Left forelimb (tissue), 1 donor: ENCODE results near the gene SGMS1.
"Not testable (repeated sequence)": the region's sequence is repeated elsewhere in the genome, so short reads cannot be mapped to it uniquely, and the experiment has no call there.

Source experiments
- DNase-seq: peaks from one replicate; pipeline ENCODE4 v3.0.0-alpha.2; 2018; ENCODE audit warnings: low spot score

The SGMS1 gene

GRCh38 chr10:50304660-50305059 lies 319.1 kb downstream of the SGMS1 start:
- DNase-seq = no peak

DNA sequence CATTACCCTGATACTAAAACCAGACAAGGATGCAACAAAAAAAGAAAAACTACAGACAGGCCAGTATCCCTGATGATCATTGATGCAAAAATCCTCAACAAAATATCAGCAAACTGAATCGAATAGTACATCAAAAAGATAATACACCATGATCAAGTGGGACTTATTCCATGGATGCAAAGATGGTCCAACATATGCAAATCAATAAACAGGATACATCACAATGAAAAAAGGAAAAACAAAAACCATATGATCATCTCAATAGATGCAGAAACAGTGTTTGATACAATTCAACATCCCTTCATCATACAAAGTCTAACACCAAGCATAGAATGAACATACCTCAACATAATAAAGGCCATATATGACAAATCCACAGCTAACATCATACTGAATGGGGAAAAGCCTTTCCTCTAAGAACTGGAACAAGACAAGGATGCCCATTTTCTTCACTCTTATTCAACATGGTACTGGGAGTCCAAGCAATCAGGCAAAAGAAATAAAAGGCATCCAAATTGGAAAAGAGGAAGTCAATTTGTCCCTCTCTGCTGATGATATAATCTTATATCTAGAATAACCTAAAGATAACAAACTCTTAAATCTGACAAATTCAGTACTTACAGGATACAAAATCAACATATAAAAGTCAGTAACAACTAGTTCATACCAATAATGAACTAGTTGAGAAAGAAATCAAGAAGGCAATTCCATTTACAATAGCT lies 323.6 kb downstream of the SGMS1 start:
- no peak for DNase-seq

GRCh38 chr10:50295367-50295766 lies 328.4 kb downstream of the SGMS1 start:
- DNase-seq = no peak

GRCh38 chr10:50294582-50294981 lies 329.2 kb downstream of the SGMS1 start:
- DNase-seq = no peak

- DNase-seq = no peak
These were observed 330.0 kb downstream of the SGMS1 start for GRCh38 chr10:50293513-50294313.

GRCh38 chr10:50291261-50291850 lies 332.4 kb downstream of the SGMS1 start:
- no peak for DNase-seq

DNA sequence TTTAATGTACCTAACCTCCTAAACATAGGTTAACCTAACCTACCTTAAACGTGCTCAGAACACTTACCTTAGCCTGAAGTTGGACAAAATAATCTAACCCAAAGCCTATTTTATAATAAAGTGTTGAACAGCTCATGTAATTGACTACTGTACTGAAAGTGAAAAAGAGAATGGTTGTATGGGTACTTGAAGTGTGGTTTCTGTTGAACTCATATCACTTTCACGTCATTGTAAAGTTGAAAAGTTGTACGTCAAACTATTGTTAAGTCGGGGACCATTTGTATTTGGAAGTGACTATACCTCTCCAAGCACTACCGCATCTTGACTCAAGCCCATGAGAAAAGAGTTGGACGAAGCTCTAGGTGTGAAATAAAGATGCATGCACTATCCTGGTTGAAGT lies 334.6 kb downstream of the SGMS1 start:
- DNase-seq = no peak

GRCh38 chr10:50286996-50287803 lies 336.6 kb downstream of the SGMS1 start:
- DNase-seq = no peak

GRCh38 chr10:50286517-50286916 lies 337.2 kb downstream of the SGMS1 start:
- no peak for DNase-seq

DNA sequence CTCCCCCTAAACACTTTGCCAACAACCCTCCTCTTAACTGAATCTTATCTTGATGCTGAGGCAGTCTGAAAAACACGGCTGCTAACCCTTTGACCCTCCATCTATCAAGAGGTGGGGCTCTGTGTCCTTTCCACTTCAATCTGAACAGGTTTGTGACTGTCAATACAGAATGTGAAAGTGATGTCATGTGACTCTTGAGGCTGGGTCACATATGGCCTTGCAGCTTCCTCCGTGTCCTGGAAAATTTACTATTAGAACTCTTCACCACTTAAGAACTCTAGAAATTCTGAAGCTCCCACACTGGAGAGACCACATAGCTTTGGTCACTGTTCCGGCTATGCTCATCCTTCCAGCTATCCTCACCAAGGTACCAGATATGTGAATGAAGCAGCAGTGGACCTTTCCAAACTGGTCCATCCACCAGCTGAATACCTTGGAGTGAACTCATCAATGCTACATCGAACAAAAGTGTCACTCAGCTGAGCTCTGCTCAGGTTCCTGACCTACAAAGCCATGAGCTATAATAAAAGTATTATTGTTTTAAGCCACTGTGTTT lies 341.7 kb downstream of the SGMS1 start:
- DNase-seq = no peak

GRCh38 chr10:50281210-50281966 lies 342.4 kb downstream of the SGMS1 start:
- DNase-seq = no peak

GRCh38 chr10:50280049-50280841 lies 343.5 kb downstream of the SGMS1 start:
- no peak for DNase-seq

DNA sequence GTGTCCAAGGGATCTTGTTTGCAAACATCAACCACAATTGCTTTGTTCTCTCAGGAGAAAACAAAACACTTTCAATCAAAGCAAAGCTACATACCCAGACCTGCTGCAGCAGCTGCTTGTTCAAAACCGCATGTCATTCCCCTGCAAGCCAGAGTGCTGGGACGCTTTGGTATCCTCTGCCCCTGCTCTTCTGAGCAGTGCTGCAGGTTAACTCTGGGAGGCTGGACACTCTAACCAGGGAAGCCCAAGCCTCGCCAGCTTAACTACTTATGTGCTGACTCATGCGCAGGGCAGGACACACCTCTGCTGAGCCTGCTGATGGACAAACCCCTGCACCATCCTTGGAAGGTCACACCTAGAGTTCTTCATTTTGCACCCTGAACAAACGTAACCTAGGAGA lies 344.3 kb downstream of the SGMS1 start:
- no peak for DNase-seq

- no peak for DNase-seq
These were observed 348.0 kb downstream of the SGMS1 start for GRCh38 chr10:50275650-50276235.

- DNase-seq = no peak
These were observed 351.2 kb downstream of the SGMS1 start for GRCh38 chr10:50272531-50272930.

DNA sequence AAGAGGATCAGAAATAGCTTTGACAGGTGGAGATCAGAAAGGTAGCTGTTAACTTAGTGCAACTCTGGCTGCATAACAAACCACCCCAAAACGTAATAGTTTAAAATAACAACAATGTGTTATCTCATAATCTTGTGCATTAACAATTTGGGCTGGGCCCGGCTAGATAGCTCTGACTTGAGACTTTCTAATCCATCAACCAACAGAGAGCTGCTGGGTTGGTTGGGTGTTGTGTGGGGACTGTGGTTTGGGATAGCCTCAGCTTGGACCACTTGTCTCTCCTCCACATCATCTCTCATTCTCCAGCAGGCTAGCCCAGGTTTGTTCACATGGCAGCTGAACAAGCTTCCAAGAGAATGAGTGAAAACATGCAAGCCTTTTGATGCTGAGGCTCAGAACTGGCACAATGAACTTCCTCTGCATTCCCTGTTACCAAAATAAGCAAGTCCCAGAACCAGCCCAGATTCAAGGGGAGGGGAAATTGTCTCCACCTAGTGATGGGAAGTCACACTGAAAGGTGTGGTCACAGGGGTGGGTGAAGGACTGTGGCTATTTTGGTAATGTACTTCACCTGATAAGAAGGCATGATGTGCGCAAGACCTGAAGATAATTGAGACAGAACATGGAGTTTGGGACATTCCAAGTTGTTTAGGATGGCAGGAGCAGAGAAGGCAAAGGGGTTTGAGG lies 352.0 kb downstream of the SGMS1 start:
- DNase-seq = no peak

GRCh38 chr10:50267877-50268276 lies 355.9 kb downstream of the SGMS1 start:
- not testable (repeated sequence) for DNase-seq

DNA sequence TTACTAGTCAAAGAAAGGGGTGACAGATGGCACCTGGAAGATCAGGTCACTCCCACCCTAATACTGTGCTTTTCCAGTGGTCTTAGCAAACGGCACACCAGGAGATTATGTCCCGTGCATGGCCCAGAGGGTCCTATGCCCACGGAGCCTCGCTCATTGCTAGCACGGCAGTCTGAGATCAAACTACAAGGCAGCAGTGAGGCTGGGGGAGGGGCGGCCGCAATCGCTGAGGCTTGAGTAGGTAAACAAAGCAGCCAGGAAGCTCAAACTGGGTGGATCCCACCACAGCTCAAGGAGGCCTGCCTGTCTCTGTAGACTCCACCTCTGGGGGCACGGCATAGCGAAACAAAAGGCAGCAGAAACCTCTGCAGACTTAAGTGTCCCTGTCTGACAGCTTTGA lies 361.1 kb downstream of the SGMS1 start:
- DNase-seq = not testable (repeated sequence)

DNA sequence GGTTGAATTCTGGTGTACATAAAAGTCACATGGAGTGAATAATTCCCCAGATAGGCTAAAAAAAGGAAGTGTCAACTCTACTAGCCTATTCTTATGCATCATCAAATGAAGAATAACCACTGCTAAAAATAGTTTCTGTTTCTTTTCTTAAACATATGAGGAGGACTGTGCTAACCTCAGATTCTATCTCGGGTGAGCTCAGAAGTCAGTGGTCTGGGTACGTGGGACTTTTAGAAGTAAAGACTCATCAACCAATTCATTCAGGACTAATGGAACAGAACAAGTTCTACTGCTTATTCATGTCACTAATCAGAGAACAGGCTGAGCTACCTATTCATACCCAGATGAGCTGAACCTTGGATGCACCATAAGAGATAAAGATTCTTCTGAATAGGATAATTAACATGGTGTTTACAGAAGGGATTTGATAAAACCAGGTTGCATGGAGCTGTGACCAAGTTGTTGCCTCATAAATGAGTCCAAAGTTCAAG lies 362.9 kb downstream of the SGMS1 start:
- no peak for DNase-seq
